D721Med (cell line): ENCODE data around the gene MAP3K21.

Source experiments
- DNase-seq: peaks from one replicate; pipeline ENCODE4 v3.0.0; 2011; ENCODE audit warnings: low spot score; ENCODE audit not compliant: insufficient read length
- FAIRE-seq: peaks from 2 replicates; lab custom pipeline; 2011; peaks lifted over from hg19 to GRCh38; lab: Jason Lieb, UNC
- TF ChIP-seq, protein P1 (sequence below): IDR thresholded peaks from 2 replicates; pipeline ENCODE4 v1.5.1; 2012; ENCODE audit warnings: mild to moderate bottlenecking, control low read depth; ENCODE audit not compliant: insufficient read depth; ENCODE audit errors: missing control alignments

MAP3K21 gene

DNA sequence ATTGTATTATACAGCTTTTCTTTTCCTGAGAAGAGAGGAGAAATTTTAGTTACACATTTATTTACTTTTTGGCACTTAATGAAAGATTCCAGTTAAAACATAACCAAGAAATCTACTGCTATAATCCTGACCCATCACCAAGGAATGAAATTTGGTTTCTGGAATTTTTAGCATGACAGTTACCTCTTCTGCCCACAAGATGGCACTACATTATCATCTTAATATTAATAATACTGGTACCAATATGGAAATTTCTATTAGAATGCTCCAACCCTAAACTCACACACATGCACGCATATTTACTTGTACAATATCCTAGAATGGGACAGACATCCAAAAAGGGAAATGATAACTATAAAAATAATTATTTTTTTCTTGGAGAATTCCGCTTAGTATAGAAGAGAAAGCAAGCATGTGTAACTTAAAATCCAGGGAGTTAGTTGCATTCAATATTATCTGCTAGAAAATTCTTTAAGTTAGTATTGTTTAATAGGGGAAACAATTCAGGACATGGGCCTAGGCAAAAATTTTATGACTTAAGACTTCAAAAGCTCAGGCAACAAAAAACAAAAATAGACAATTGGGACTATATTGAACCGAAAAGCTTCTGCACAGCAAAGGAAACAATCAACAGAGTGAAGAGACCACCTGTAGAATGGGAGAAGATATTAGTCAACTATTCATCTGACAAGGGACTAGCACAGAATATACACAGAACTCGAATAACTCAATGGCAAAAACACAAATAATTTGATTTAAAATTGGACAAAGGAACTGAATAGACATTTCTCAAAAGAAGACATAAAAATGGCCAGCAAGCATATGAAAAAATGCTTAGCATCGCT is 37.4 kb downstream of the MAP3K21 start:
- DNase-seq (no peak), FAIRE-seq (peak; percentile 97)
- TF ChIP-seq, protein P1, sequence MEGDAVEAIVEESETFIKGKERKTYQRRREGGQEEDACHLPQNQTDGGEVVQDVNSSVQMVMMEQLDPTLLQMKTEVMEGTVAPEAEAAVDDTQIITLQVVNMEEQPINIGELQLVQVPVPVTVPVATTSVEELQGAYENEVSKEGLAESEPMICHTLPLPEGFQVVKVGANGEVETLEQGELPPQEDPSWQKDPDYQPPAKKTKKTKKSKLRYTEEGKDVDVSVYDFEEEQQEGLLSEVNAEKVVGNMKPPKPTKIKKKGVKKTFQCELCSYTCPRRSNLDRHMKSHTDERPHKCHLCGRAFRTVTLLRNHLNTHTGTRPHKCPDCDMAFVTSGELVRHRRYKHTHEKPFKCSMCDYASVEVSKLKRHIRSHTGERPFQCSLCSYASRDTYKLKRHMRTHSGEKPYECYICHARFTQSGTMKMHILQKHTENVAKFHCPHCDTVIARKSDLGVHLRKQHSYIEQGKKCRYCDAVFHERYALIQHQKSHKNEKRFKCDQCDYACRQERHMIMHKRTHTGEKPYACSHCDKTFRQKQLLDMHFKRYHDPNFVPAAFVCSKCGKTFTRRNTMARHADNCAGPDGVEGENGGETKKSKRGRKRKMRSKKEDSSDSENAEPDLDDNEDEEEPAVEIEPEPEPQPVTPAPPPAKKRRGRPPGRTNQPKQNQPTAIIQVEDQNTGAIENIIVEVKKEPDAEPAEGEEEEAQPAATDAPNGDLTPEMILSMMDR = peak; percentile 88

DNA sequence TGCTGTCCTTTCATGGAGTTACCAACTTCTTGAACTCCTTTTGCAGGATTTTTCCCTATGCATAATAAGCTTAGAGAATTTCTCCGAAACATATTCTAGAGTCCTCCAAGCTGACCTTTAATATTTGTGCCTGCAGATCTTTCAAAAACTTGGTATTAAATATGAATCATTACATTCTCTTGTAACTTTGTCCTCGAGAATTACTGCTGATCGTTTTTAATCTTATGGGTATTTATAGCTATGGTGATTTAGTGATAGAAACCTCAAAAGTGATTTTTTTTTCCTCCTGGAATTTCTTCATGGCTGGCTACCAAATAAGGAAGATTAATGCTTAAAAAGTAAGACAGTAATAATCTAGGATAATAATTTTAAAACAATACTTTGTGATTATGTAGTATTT is 39.1 kb downstream of the MAP3K21 start:
- no peak for DNase-seq
- FAIRE-seq = peak; percentile 67
- TF ChIP-seq, protein P1 = no peak

DNA sequence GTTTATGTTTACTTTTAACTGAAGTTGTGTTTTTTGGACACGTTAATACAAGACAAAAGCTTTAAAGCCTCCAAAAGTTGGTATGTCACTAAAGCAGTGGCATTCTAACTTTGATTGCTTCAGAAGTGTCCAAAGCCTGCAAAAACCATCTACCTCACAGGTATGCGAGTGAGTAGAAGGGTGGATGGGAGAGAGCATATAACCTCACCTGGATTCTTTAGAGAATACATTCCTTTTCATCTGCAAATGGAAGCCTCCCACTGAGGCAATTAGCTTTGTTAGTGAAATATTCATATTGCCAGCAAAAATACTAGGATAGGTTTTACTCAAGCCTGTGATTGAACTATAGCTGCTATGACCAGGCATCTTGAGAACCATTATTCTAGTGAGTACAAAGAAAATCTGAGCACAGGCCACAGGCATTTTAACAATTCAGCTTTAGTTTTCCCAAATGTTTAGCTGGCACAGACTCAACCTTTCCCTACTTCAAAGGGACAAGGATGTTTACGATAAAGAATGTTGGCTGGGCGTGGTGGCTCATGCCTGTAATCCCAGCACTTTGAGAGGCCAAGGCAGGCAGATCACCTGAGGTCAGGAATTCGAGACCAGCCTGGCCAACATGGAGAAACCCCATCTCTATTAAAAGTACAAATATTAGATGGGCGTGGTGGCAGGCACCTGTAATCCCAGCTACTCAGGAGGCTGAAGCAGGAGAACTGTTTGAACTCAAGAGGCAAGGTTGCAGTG is 39.7 kb downstream of the MAP3K21 start:
- TF ChIP-seq, protein P1 = no peak
- DNase-seq (no peak), FAIRE-seq (no peak)

- TF ChIP-seq, protein P1 = no peak
- FAIRE-seq (no peak), DNase-seq (no peak)
Measured at GRCh38 chr1:233368106-233368788, 40.7 kb downstream of the MAP3K21 start.

- DNase-seq = no peak
- TF ChIP-seq, protein P1 = no peak
- no peak for FAIRE-seq
Measured at GRCh38 chr1:233368789-233369130, 41.2 kb downstream of the MAP3K21 start.

DNA sequence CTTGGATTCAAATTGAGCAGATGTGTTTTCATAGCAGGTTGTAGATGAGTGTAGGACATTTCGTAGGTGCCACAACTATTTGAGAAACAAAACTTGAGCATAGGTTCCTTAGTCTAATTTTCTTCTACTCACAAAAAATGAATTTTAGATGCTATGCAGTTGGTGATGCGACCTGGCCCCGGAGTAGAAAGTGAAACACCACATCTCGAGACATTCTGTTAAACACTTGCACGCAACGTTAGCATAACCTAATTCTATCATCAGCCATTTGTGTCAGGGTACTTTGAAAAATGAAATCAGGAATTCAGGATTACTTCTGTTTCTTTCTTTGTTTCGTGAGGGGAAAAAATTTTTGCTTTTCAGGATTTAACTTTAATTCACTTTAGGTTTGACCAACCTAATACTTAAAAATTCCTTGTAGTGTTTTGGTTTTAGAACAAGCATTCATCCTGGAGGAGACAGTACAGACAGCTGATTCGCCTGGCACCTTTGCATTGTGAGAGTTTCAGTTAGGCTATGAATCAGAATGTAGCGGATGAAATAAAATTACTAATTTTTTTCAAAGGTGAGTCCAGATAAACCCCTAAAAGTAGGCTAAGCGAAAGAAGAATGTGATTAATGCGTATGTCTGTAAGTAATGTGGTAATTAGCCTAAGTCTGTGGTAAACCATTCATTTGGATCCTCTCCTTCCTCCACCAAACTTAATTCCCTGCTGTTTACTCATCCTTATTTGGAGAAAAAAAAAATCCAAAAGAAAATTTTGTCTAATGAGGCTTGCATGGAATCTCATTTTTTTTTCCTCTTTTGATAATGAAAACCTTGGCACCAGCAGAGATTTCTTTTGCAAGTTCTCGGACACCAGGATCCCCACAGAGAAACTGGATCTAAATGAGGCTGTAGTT is 44.9 kb downstream of the MAP3K21 start:
- TF ChIP-seq, protein P1 = no peak
- peak; percentile 87 for FAIRE-seq
- no peak for DNase-seq
